Right ventricle myocardium inferior (tissue), 1 donor: ENCODE measurements around the gene RNF225. TPM values are rescaled to one million over a fixed set of nuclear protein-coding genes. Genes with fewer than 3 reads are reported as not detected.
"Not testable (repeated sequence)": the region's sequence is repeated elsewhere in the genome, so short reads cannot be mapped to it uniquely, and the experiment has no call there.

Source experiments
- ATAC-seq: fragments of 200-7000 bp; cut with Tn5 transposase; one replicate; pipeline ENCODE4 v1.9.1; 2020; ENCODE audit warnings: mild to moderate bottlenecking, moderate library complexity
- DNase-seq: peaks from one replicate; pipeline ENCODE4 v3.0.0; 2021; ENCODE audit errors: missing footprints
- intact Hi-C: fragments of 100-400 bp; cut with DNase I; formaldehyde crosslinking; loops from one replicate; pipeline ENCODE4 v1.11.0; 2022
- total RNA-seq: library from RNA; stranded (reverse); fragmentation: NEBNext Ultra II Directional; extraction: Animal tissue kit (Norgen Biotek cat#: 25700); gene quantifications from one replicate; pipeline ENCODE4 v1.2.1, GENCODE V29; 2021
- donor health status: DM: no; HTN: yes; CAD: no; lungs with severe emphysema.

RNF225 gene
- total RNA-seq, 1 donor from 2014 or later, result not detected

DNA sequence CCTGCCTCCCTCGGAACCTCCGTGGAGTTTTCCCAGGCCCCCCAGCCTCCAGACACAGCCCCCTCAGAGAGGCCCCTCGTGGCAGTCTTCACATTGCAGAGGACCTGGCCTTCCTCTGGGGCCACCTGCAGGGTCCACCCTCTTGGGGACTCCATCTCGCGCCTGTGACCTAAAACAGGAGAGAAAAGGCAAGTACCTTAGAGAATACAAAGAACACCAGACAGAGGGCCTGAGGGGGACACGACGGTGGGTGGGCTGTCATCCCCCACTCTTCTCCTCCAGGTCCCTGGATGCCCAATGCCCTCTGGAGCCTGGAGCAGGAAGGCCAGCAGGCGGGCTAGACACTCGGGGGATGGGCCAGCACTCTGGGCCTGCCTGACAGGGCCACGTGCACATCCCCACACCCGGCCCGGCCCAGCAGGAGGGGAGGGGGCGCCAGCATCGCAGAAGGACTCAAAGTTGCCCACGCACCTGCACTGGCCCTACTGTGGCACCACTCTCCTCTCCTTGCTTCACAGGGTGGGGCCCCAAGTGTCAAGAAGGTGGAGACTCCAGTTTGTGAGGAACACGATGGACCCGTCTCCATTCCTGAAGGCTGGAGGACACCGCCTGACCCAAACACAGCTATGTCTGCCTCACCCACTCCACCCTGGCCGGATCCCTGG lies 37.8 kb upstream of the RNF225 start:
- DNase-seq (peak; percentile 28), ATAC-seq (no peak)
- intact Hi-C loops, result no loop called here

- ATAC-seq (peak; percentile 12), DNase-seq (peak; percentile 78)
- intact Hi-C loops, result loop anchor here (1.0 to 2.0 kb wide), 3 partner anchors 19 to 46 kb away; partner anchors contain the start of genes ZNF584 and ZNF837
These were observed 33.6 kb upstream of the RNF225 start for GRCh38 chr19:58361900-58362271.

DNA sequence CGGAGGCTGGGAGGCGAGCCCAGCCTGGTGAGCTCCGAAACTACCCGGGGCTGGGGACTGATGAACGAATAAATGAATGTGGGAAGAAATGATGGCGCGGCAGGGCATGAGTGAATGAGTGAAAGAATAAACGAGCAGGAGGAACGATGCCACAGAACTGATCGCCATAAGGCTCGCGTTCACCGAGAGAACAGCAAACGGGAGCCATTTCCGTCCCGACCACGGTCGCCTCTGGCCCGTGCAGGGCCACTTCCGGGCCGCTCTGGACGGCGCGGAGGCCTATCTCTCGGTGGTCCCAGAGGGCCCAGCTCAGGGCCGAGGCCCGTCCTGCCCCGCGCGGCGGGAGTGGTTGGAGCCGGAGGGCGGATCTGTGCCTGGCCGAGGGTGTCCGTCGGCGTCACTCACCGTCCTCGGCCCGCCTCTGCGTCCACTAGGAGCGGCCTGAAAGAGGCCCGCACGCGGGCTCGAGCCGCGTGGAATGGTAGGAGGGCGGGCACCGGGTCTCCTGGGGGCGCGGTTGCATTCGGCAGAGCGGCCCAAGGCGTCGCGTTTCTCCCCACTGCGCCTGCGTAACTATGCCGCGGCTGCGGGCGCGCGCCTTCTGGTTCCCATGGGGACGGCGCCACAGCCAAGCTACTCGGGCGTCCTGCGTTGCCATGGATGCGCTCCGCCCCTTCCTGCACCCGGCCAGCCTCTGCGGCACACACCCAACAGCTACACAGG lies 33.0 kb upstream of the RNF225 start, which contains the start of gene ZNF497:
TSS of gene ZNF497 (minus strand) at position 480 of the 723 bp plus-strand sequence. CDS start 5,116 bp downstream, outside the sequence.
- ATAC-seq (peak; percentile 97), DNase-seq (peak; percentile 99)
- intact Hi-C loops, result loop anchor here (1.0 to 2.0 kb wide), 3 partner anchors 18 to 46 kb away; partner anchors contain the start of genes ZNF584 and ZNF837

- intact Hi-C loops, result no loop called here
These were observed 31.3 kb upstream of the RNF225 start for GRCh38 chr19:58364146-58364545.

GRCh38 chr19:58366585-58367430 lies 28.6 kb upstream of the RNF225 start:
- intact Hi-C loops, result no loop called here
- DNase-seq (peak; percentile 27), ATAC-seq (no peak)

More at GRCh38 chr19:58364146-58364545, 31.3 kb upstream of the RNF225 start:
- DNase-seq (no peak), ATAC-seq (no peak)

DNA sequence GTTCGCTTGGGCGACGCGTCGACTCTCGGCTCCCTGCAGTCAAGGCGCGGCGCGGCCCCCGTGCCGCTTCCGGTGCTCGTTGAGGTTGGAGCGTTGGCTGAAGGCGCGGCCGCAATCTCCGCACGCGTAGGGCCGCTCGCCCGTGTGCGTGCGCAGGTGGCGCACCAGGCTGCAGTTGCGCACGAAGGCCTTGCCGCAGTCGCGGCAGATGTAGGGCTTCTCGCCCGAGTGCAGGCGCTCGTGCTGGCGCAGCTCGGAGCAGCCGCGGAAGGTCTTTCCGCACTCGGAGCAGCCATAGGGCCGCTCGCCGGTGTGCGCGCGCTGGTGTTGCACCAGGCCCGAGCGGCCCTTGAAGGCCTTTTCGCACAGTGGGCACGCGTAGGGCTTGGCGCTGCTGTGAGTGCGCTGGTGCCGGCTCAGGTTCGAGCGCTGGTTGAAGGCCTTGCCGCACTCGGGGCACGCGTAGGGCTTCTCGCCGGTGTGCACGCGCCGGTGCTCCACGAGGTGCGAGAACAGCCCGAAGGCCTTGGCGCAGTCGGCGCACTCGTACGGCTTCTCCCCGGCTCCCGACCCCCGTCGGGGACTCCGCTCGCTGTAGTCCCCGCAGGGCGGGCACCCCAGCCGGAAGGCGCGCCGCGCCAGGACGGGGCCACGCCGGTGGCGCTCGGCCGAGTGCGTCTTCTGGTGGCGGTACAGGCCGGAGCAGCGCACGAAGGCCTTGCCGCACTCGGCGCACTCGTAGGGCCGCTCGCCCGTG lies 27.6 kb upstream of the RNF225 start:
- peak; percentile 68 for DNase-seq
- intact Hi-C loops, result no loop called here
- ATAC-seq, result no peak

DNA sequence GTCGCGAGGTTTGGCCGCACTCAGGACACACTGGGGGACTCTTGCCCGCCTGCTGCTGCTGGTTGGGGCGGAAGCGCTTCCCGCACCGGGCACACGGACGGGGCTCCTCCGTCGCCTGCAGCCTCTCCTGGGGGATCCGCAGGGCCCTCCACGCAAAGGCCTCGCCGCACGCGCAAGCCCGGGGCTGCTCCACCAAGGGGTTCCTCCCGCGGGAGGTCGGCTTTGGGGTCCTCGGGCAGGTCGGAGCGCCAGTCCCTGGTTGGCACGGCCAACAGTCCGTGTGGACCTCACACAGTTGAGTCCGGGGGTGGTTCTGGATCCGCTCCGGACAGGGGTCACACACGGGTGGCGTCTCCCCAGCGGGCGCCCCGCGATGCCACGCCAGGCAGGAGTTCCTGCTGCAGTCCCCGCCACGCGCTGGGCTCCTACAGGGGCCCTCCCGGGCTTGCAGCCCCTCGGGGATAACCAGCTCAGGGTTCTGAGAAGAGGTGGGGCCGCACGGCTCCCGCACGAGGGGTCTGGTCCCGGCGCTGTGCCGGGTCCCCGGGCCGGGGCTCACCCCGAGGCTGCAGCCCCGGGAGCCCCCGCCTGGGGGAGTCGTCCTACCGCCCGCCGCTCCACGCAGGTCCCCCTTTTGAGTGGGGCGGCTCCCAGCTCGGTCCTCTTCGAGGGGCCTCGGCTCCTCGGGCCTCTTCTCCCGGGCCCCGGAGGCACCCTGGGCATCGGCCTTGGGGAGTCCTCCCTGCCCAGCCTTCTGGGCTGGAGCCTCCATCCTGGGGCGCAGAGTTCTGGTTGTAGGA lies 26.7 kb upstream of the RNF225 start:
- DNase-seq (peak; percentile 54), ATAC-seq (no peak)
- intact Hi-C loops, result no loop called here

- DNase-seq, result peak; percentile 68
- intact Hi-C loops, result no loop called here
- ATAC-seq, result peak; percentile 81
These were observed 22.9 kb upstream of the RNF225 start for GRCh38 chr19:58372311-58373133.

DNA sequence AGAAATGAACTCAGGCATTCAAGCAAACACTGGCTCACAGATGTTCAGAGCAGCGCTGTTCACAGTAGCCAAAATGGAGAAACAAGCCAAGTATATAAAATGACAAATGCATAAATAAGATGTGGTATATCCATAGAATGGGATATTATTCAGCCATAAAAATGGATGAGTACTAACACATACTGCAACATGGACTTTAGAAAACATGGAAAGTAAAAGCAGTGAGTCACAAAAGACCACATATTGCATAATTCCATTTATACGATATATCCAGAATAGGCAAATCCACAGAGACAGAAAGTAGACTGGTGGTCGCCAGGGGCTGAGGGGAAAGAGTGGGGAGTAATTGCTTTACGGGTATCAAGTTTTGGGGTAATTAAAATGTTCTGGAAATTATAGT lies 21.3 kb upstream of the RNF225 start:
- intact Hi-C loops, result no loop called here
- ATAC-seq (no peak), DNase-seq (peak; percentile 3)

DNA sequence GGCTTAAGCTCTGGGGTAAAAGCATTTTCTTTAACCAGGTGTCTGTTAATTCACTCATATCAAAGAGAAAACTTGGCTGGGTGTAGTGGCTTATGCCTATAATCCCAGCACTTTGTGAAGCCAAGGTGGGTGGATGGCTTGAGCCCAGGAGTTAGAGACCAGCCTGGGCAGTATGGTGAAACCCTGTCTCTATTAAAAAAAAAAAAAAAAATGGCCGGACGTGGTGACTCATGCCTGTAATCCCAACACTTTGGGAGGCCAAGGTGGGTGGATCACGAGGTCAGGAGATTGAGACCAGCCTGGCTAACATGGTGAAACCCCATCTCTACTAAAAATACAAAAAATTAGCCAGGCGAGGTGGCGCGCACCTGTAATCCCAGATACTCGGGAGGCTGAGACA lies 18.7 kb upstream of the RNF225 start:
- intact Hi-C loops, ATAC-seq: not testable (repeated sequence)
- peak; percentile 3 for DNase-seq

GRCh38 chr19:58379246-58379645 lies 16.2 kb upstream of the RNF225 start:
- ATAC-seq, result no peak
- intact Hi-C loops, result no loop called here
- peak; percentile 56 for DNase-seq

GRCh38 chr19:58380037-58380661 lies 15.3 kb upstream of the RNF225 start:
- ATAC-seq (no peak), DNase-seq (peak; percentile 35)
- intact Hi-C loops, result loop anchor here (2.0 kb wide), 2 partner anchors 17 to 53 kb away; partner anchors contain the start of genes ZNF497 and ZSCAN22

DNA sequence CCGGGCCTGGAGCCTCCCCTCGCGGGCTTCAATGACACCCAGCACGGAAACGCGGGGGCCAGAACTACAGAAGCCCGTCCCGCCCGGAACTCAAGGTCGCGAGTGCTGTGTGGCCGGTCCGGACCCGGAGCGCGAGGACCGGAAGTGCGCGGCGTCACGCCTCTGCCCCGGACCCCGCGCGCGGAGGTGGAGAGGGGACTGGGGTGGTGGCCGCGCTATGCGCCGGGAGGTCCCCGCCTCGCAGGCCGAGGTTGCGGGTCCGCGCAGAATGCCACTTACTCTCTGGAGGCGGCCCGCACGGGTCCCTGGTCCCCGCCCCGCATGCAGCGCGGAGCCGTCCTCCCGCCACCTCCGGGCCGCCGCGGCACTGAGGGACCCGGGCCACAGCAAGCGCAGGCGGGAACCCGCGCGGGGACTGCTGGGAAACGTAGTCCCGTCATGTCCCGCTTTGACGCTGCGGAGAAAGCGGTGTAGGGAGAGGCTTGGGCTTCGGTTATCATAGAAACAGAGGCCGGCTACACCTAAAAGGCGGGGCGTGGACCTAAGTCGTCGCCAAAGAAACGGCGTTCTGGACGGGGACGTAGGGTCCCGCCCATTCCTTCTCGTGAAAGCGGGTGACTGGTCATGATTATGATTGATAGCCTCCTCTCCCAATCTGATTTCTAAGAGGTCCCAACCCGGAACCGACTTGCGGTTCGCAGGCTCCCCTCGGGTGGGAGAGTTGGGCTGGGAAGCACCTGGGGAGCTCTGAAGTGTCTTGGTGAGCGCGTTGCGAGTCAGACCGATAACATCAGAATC lies 14.6 kb upstream of the RNF225 start, which contains the start of gene ZNF837:
TSS of gene ZNF837 (minus strand) at position 369 of the 798 bp plus-strand sequence. CDS start 11,698 bp downstream, outside the sequence.
- ATAC-seq (peak; percentile 95), DNase-seq (peak; percentile 98)
- intact Hi-C loops, result loop anchor here (2.0 kb wide), 2 partner anchors 18 to 54 kb away; partner anchors contain the start of genes ZNF497 and ZSCAN22

GRCh38 chr19:58381460-58382212 lies 13.8 kb upstream of the RNF225 start:
- DNase-seq (peak; percentile 57), ATAC-seq (no peak)
- intact Hi-C loops, result loop anchor here (2.0 kb wide), 2 partner anchors 19 to 55 kb away; partner anchors contain the start of genes ZNF497 and ZSCAN22
